DMS 273 (cell line): Measurements from ENCODE around the gene U2AF1.
"Not testable (repeated sequence)": the region's sequence is repeated elsewhere in the genome, so short reads cannot be mapped to it uniquely, and the experiment has no call there.

Experiments used
- DNase-seq: peaks from one replicate; lab custom pipeline; 2025; ENCODE audit not compliant: unreplicated experiment; lab: John Stamatoyannopoulos, UW

Gene U2AF1, protein sequence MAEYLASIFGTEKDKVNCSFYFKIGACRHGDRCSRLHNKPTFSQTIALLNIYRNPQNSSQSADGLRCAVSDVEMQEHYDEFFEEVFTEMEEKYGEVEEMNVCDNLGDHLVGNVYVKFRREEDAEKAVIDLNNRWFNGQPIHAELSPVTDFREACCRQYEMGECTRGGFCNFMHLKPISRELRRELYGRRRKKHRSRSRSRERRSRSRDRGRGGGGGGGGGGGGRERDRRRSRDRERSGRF

DNA sequence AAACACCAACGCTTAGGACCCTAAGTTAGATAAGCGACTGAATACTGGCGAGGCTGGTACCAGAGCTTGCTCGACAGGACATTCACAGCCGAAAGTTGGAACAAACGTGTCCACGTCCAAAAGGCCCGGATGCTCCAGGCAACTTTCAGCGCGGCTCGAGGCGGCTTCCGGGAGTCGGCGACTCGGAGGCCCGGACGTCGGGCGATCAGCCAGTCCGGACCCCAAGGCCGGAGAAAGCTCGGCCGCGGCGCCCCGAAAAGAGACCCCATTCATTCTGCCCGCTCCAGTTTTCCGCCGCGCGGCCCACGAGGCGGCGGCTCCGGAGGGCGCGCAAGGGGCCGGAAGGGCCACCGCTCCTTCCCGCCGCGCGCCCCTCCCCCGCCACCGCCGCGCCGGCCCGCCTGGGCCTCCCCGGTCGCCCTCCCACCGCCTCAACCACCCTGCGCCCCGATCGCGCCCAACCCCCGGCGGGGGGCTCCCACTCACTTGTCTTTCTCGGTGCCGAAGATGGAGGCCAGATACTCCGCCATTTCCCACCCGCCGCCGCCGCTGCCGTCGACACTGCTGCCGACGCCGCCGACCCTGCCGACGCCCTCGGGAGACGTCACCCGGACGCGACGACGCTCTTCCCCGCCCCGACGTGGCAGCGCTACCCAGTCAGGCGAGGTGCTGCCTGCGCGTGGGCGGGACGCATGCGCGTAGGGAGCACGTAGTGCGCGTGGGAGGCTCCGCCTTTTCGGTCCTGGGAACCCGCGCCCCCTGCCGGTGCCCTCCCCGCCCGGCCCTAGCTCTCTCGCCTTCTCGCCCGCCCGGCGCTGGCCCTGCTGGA, at the start of gene U2AF1:
TSS of gene U2AF1 (minus strand) at position 606 of the 829 bp plus-strand sequence. CDS start at position 530, 76 bp downstream.
- DNase-seq = not testable (repeated sequence)

DNA sequence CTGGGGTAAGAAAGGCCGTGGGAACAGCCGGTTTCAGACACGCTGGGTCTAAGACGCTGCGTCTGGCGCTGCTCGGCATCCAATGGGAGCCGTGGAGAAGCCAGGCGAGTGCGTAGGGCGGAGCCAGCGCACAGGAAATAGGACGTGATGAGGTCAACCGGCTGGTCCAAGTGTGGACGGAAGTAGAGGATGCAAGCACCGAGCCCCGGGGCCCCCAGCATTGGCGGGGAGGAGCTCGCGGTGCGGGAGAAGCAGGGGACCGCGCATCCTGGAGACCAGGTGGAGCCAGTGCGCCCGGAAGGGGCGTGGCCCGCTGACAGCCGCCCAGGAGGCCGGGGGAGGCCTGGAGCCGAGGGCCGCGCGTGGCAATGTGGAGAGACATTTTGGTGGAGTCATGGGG, 46.2 kb upstream of the U2AF1 start:
- DNase-seq = not testable (repeated sequence)

DNA sequence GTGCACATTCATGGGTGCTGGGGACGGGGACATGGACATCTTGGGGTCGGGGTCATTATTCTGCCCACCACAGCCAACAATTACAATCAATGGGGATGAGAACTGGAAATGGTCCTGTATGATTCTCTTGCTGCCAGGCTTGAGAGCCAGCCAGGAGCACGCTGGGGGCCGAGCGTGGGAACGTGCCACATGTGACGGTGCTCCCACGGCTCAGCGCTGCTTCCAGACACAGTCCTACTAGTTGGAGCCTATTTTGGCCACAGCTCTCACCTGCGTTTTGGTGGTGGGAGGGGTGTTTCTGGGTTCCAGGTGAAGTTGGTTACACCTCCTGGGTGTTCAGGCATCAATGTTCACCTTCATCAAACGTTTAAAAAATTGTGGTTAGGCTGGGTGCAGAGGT, 42.0 kb upstream of the U2AF1 start:
- DNase-seq = not testable (repeated sequence)

DNA sequence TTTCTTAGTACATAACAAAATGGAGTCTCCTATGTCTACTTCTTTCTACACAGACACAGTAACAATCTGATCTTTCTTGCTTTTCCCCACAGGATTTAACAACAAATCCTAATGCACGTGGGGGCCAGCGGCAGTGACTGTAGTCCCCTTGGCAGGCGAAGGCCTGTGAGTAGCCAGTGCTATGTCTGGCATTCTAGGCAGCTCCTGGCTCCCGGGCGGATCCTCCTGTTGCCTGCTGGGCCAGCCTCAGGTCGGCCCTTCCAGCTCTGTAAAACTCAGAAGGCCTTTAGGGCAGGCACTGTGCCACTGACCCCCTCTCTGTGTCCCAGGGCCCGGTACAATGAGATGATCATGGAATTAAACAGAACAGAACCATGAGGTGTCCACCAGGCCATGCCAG, 40.6 kb upstream of the U2AF1 start:
- not testable (repeated sequence) for DNase-seq

DNA sequence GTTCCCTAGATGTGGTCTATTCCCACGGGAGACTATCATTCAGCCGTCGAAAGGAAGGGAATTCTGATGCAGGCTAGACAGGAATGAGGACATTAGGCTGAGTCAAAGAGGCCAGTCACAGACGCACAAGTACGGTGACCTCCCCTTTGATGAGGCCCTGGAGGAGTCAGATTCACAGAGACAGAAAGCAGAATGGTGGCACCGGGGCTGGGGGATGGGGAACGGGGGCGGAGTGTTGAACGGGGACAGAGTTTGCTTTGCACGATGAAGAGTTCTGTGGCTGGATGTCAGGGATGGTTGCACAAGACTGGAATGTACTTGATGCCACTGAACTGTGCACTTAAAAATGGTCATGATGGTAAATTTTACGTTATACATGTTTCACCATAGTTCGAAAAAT, 39.3 kb upstream of the U2AF1 start:
- not testable (repeated sequence) for DNase-seq

DNA sequence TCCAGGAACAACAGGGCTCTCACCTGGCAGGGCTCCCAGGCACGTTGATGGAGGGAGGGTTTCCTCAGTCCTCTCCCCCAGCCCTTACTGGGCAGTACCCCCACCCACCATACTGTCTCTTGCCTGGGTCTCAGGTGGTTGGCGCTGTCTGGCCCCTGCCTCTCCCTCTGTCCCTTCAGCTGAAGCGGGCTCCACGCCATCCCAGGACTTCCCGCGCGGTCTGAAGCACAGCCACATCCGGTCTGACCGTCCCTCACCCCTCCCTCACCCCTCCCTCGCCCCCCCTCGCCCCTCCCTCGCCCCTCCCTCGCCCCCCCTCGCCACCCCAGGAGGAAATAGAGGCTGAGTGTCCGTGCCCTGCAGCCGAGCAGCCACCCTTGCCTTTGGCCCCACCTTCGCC, 34.0 kb upstream of the U2AF1 start:
- DNase-seq = not testable (repeated sequence)

DNA sequence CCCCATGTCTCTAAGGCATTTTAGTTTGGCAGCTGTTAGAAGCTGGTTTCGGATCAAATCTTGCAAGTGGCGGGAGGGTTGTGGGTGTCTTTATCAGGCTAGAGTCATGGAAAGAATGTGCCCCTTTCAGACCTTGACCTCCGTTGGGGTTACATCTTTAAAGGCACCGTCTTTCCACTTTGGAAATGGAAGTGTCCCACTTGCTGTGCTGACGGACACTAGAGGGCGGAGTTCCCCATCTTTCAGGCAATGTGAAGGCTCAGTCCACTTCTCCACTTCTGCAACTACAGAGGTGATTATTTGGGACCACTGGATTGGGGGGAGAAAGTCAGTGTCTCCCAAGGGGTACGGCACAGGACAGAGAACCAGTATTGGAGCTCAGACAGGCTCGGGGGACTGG, 31.6 kb upstream of the U2AF1 start:
- DNase-seq = not testable (repeated sequence)

DNA sequence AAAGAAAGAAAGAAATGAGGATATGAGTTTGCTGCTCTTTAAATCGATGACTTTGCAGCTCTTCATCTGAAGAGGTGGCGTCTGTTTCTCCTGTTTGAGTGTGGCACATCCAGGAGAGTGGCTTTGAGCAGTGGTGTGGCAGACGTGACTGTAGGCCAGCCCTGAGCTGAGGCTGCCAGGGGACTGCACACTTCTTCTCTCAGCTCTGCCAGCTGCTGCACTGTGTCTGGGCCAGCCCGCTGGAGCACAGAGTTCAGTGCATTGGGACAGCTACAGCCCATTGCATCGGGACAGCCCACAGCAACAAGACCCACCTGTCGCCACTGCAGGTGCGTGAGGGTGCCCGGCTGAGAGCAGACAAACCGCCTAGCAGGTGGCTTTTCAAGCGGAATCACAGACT, 27.1 kb upstream of the U2AF1 start:
- not testable (repeated sequence) for DNase-seq

DNA sequence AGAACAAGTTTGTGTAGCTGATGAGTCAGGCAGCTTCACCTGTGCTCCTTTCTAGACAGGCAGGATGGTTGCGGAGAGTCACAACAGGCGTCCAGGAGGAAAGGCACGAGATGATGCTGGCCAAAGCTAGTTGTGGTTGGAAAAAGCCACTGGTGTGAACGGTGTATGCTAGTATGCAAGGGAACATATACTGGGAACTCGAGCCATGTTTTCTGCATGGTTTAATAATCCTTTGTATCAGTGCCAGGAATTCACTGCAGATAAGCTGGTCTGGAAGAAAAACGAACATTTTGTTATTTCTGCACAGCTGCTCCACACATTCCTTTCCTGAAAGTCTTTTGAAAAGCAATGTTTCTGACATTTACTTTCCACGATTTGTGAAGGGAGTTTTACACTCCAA, 22.7 kb upstream of the U2AF1 start:
- not testable (repeated sequence) for DNase-seq

DNA sequence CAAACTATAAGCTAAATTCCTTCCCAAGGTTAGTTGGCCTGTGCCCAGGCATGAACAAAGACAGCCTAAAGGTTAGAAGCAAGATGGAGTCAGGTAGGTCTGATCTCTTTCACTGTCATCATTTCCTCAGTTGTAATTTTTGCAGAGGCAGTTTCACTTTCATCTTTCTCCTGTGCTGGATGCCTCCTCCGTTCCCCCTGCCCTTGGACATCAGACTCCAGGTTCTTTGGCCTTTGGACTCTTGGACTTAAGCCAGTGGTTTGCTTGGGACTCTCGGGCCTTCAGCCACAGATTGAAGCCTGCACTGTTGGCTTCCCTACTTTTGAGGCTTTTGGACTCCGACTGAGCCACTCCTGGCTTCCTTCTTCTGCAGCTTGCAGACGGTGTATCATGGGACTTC, 8.6 kb upstream of the U2AF1 start:
- DNase-seq = not testable (repeated sequence)

DNA sequence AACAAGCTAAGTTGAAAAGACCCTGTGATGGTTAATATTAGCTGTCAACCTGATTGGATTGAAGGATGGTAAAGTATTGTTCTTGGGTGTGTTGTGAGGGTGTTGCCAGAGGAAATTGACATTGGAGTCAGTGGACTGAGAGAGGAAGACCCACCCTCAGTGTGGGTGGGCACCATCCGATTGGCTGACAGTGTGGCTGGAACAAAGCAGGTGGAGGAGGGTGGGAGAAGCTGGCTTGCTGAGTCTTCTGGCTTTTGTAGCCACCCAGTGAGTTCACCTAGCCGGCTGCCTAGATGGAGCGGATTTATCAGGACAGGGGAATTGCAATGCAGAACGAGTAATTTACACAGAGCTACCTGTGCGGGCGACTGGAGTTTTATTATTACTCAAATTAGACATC, 7.1 kb upstream of the U2AF1 start:
- not testable (repeated sequence) for DNase-seq

DNA sequence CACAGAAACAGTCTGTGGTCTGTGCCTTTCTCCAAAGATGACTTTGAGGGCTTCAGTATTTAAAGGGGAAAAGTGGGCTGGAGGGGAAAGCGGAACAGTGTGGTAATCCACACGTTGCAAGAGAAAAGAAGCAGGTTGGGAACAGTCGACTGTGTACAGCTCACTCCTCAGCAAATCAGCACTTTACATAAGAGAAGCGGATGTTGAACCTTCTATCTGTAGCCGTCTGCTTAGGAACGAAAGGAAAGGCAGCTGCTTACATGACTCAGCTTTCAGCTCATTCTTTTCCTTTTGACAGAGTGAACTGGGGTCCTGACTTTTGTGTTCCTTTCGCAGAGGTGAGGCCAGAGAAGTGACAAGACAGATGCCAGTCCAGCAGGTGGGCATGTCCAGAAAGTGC, 1.6 kb upstream of the U2AF1 start:
- DNase-seq = not testable (repeated sequence)

DNA sequence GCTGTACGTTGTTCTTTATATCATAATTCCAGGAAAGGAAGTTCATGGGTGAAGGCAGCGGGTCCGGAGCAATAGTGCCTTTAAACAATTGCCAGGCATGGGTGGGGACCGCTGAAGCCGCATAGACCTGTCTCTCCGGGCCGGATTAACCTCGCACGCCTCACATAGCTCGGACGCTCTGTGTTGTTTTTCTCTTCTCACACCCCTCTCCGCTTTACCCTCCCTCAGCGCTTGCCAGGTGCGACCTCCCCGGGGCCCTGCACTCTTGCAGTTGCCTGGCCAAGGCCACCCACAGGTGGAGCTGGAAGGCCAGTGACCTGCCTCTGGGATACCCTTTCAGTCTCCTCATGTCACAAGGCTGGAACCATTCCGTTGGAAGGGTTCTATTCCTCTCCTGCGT, 807 bp upstream of the U2AF1 start:
- DNase-seq = not testable (repeated sequence)

DNA sequence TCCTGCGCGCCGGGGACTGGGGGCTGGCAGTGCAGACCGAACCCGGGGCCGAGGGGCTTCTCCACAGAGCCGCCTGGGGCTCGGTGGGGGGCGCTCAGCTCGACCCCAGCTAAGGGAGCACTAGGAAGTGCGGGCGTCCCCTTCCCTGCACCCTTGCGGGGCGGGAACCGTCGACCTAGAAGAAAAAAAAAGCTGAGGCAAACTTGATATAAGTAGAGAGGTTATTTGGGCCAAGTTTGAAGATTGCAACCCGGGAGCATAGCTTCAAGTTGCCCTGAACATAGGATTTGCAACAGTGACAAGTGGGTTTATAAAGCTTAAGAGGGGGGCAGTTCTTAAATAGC, 396 bp upstream of the U2AF1 start:
- not testable (repeated sequence) for DNase-seq

DNA sequence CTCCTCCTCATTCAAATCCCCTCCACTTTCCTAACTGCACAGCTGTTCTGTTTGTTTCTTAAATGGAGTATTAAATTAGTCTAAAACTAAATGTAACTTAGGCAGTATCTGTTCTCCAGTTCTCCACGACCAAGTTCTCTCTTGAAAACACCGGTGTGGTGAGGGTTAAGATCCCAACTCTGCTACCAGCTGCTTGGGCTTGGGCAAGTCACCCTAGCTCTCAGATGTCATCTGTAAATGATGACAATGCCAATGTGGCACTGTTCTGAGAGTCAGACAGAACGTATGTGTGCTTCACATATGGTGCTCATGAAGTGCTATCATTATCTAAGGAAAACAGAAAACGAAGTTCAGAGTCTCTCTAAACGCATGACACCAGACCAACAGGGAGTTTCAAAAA, 2.7 kb downstream of the U2AF1 start:
- not testable (repeated sequence) for DNase-seq

DNA sequence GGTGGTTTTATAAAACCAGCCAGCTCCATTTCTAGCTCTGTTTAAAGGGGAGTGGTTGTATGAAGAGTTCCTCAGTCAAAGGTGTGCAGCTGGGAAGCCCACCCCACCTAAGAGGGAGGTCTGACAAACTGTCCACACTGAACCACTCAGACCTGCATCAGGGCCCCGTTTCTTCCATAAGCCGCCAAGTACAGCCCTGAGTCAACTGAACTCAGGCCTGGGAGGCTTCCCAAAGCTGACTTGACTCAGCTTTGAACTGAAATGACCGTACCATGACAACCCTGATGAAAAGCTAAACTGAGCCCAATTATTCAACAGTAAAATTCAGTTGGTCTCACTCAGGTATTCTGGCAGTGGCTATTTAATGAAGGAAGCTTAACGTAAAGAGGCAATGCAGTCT, 5.1 kb downstream of the U2AF1 start:
- DNase-seq = not testable (repeated sequence)

DNA sequence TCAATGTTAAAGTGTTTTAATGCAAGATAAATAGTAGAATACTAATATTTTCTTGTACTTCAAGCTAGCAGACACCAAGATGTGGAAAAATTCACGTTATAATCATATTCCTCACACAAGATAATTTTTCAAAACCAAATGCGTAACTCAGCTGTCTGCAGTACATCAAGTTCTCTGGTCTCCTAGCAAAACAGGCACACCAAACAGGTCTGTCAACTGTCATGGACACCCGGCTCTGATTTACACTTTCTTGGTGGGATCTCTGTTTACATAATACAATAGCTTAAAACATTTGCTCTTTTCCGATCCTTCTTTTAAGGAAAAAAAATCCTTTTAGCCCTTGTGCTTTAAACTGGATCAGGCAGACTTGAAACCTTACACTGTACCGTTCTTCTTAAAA, 5.7 kb downstream of the U2AF1 start:
- not testable (repeated sequence) for DNase-seq

DNA sequence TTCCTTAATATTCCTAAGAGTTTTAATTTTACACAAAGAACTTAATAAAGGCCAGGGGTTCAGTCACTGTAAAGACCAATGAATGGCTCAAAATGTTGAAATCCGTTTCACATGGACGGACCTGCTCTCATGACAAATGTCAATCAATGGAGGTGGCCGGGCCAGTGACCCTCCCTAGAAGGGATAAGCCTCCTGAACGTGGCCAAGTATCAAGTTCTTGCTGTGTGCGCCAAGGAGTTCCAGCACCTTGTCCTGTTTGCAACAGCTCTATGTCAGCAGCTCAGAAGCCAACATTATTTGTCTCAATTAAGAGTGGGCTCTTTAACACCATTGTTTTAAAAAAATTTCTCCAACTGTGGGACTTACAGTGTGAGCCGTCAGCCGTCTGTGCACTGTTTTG, 6.4 kb downstream of the U2AF1 start:
- not testable (repeated sequence) for DNase-seq

DNA sequence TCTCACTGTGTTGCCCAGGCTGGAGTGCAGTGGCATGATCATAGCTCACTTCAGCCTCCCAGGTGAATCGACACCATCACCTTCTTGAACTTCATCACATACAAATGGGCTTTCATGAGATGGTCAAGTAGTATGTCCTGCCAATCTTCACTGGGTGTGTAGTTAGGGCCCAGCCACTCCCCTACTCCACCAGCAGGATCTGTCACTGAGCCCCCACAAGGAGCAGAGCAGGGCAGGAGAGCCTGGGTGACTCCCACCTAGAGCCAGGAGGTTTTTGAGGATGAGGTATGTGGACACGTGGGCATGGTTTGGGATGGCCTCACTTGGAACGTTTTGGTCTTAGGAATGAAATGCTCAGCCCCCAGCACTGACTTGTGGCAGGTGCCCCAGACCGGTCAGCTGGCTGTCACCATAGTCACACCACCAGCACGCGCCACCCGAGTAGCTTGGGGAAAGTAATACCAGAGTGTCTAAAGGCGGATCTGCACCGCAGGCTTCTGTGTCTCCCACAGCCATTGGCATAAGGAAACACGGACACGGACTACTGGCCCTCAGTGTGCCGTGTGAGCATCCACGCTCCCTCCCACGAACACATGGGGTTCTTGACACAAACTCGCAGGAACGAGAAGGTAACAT, 15.3 kb downstream of the U2AF1 start:
- DNase-seq = not testable (repeated sequence)

DNA sequence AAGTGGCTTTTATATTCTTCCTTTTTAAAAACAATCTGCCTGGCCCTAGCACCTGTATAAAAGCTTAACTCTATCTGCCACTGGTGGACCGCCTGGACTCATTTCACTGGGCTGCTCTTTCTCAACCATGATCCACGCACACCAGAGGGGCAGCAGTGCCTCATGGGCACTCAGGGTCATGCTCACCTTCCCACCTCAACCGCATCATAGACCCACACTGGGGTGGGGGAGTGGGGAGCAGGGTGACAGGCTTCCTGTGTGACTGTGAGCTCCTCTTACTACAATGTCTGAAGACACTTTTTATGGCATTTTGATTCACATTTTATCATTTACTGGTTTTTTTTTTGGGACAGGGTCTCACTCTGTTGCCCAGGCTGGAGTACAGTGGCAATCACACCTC, 16.4 kb downstream of the U2AF1 start:
- DNase-seq = not testable (repeated sequence)

DNA sequence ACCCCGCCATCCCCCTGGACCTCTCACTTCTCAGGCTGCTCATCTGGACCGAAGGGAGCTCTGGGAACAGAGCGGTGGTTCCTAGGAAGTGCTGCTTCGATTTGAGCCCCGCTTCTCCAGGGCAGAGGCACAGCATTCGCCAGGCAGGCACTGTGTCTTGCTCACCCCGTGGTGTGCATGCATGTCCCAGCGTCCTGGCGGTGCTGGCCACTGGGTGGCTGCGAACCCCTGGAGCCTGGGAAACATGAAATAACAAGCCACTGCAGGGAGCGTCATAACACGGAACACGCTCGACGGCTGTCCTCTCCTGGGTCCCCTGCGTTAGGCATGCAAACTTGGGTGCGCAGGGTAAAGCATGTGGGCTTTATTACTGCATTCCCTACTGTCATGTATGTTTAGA, 17.9 kb downstream of the U2AF1 start:
- not testable (repeated sequence) for DNase-seq
